Measurements from ENCODE around the gene RNF217. TPM values are rescaled to one million over a fixed set of nuclear protein-coding genes. Genes with fewer than 3 reads are reported as not detected.

Gene RNF217
- polyA plus RNA-seq, 1 experiment, result 18.6 TPM

DNA sequence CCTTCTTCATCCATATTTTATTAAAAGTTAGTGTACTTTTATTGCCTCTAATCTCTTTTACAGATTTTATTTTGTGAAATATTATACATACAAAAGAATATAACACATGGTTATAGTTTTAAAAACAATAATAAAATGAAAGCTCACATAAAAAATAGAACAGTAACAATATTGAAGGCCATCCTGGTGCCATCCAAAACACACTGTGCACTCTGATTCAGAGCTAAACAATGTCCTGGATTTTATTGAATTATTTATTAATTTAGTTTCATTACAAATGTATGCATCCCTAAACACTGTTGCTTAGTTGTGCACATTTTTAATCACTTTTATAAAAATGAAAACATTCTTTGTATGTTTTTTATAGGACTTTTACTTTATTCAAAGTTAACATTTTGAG lies 32.9 kb downstream of the RNF217 start:
- no peaks in the 10 kb centered on the region for H3K36me3 ChIP-seq (ENCODE audit: control insufficient read depth, insufficient read depth, low read length)
- TF ChIP-seq, protein P1, sequence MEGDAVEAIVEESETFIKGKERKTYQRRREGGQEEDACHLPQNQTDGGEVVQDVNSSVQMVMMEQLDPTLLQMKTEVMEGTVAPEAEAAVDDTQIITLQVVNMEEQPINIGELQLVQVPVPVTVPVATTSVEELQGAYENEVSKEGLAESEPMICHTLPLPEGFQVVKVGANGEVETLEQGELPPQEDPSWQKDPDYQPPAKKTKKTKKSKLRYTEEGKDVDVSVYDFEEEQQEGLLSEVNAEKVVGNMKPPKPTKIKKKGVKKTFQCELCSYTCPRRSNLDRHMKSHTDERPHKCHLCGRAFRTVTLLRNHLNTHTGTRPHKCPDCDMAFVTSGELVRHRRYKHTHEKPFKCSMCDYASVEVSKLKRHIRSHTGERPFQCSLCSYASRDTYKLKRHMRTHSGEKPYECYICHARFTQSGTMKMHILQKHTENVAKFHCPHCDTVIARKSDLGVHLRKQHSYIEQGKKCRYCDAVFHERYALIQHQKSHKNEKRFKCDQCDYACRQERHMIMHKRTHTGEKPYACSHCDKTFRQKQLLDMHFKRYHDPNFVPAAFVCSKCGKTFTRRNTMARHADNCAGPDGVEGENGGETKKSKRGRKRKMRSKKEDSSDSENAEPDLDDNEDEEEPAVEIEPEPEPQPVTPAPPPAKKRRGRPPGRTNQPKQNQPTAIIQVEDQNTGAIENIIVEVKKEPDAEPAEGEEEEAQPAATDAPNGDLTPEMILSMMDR (IDR thresholded peaks at IDR 0.05; ENCODE audit: insufficient read depth, low read depth, low read length), result no peak
- POLR2A ChIA-PET, result interaction anchor here (0.6 kb wide), 1 partner anchor 10 kb away, joined by 3 read pairs; no protein-coding TSS in a partner anchor
- no peak overlapping the region for H3K4me3 ChIP-seq (ENCODE audit: low read depth, low read length)
- DNase-seq (ENCODE audit: low read depth), result no peak
- CTCF ChIA-PET, result no interaction called here
- no peaks in the 10 kb centered on the region for H3K27me3 ChIP-seq (ENCODE audit: control insufficient read depth, insufficient read depth, low read length)

DNA sequence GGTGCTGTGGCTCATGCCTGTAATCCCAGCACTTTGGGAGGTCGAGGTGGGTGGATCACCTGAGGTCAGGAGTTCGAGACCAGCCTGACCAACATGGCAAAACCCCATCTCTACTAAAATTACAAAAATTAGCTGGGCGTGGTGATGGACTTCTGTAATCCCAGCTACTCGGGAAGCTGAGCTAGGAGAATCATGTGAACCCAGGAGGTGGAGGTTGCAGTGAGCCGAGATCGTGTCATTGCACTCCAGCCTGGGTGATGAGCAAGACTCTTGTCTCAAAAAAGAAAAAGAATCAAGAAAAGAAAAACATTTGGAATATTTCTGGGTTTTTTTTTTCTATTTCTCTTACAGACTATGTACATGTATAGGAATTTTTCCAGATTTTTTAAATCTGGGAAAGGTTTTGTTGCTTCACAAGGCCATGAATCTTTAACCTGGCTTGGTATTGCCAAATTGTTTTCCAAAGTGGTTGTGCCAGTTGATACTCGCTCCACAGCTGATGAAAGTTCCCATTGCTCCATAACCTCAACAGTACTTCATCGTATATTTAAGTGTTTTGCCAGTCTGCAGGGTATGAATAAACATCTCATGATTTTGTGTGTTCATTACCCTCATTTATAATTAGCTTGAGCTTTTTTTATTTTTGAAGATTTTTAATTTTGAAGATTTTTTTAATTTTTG lies 33.5 kb downstream of the RNF217 start:
- ChIA-PET POLR2A (interaction anchor here (0.6 kb wide), 1 partner anchor 11 kb away, joined by 3 read pairs; no protein-coding TSS in a partner anchor), CTCF (no interaction called here)
- no peaks in the 10 kb centered on the region for H3K27me3 ChIP-seq (ENCODE audit: control insufficient read depth, insufficient read depth, low read length)
- DNase-seq (ENCODE audit: low read depth), result no peak
- no peaks in the 10 kb centered on the region for H3K36me3 ChIP-seq (ENCODE audit: control insufficient read depth, insufficient read depth, low read length)
- H3K4me3 ChIP-seq (ENCODE audit: low read depth, low read length), result no peak overlapping the region
- TF ChIP-seq, protein P1 (IDR thresholded peaks at IDR 0.05; ENCODE audit: insufficient read depth, low read depth, low read length), result no peak

DNA sequence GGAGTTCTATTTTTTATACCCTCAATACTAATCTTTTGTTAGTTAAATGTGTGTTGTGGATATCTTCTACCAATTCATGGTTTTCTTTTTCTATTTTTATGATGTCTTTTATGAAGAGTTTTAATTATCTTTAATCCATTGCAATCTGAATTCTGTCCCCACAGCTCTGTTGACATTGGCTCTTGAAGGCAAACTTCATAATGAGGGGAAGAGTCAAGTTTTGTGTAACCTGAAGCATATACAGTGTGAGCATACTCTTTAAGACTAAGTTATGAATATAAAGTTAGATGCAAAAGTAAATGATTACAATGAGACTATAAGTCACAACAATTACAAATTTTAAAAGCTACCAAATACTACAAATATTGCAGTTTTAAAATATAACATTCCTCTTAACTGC lies 34.2 kb downstream of the RNF217 start:
- CTCF ChIA-PET, result no interaction called here
- Histone ChIP-seq H3K36me3 (ENCODE audit: control insufficient read depth, insufficient read depth, low read length) (no peaks in the 10 kb centered on the region), H3K4me3 (ENCODE audit: low read depth, low read length) (no peak overlapping the region), H3K27me3 (ENCODE audit: control insufficient read depth, insufficient read depth, low read length) (no peaks in the 10 kb centered on the region)
- POLR2A ChIA-PET, result no interaction called here
- no peak for DNase-seq (ENCODE audit: low read depth)
- TF ChIP-seq, protein P1 (IDR thresholded peaks at IDR 0.05; ENCODE audit: insufficient read depth, low read depth, low read length), result no peak

DNA sequence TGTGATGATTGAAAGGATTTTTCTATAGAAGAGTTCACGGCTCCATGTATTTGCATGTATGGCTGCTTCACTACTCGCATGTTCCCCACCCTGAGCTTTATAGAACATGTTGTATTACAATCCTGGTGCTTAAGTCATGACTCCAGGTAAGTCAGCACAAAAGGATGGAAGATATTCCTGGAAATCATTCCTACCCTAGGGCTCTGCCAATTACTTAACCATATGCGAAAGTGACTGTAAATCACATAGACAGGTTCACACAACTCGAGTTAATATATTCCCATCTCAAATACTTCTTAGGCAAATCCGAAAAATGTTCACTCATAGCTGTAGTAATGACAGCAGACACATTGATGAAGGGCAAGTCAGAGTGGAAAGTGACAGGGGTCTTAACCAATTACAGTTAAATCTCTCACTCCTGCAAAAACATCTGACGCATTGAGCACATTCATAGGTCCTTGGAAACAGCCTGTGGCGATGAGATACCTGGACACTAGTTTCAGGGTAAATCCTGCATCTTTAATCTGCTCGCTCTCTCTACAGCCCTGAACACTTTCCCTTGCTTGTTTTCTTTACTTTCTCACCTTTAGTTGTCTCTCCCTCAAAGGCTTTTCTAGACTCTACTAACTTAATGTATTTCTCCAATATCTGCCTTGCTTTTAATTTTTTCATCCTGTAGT lies 35.1 kb downstream of the RNF217 start:
- ChIA-PET POLR2A (no interaction called here), CTCF (no interaction called here)
- Histone ChIP-seq H3K4me3 (ENCODE audit: low read depth, low read length) (no peak overlapping the region), H3K36me3 (ENCODE audit: control insufficient read depth, insufficient read depth, low read length) (no peaks in the 10 kb centered on the region), H3K27me3 (ENCODE audit: control insufficient read depth, insufficient read depth, low read length) (no peaks in the 10 kb centered on the region)
- DNase-seq (ENCODE audit: low read depth), result no peak
- TF ChIP-seq, protein P1 (IDR thresholded peaks at IDR 0.05; ENCODE audit: insufficient read depth, low read depth, low read length), result no peak

DNA sequence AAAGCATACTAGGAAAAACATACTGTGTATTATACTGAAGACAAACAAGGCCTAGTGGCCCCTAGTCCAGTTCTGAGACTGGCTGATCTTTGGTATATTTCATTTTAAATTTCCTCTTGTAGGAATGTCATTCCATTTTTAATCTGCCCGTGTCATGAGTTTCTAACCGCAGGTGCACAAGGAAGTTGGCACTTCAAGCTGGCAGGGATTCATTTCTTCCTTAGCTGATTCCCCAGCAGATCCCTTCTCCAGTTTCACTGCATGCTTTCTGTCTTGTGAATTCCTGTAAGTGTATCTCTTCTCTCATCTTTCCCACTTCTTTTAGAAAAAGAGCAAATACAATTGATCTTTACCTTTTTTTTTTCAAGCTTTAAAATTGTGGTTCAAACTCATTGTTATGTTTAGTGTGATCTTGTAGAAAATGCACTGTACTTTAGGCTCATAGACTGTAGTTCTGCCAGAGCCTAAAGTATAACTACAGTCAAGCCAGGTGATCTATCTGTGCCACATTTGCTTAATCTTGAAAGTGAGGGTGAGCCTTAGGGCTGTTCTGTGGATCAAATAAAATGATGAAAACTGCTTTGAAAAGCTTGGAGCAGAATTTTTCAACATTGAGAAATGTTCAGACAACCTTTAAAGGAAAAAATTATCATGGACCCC lies 37.0 kb downstream of the RNF217 start:
- ChIA-PET POLR2A (no interaction called here), CTCF (interaction anchor here (0.9 kb wide), 1 partner anchor 11 kb away, joined by 5 read pairs; no protein-coding TSS in a partner anchor)
- TF ChIP-seq, protein P1 (IDR thresholded peaks at IDR 0.05; ENCODE audit: insufficient read depth, low read depth, low read length), result no peak
- Histone ChIP-seq H3K27me3 (ENCODE audit: control insufficient read depth, insufficient read depth, low read length) (no peaks in the 10 kb centered on the region), H3K4me3 (ENCODE audit: low read depth, low read length) (no peak overlapping the region), H3K36me3 (ENCODE audit: control insufficient read depth, insufficient read depth, low read length) (no peaks in the 10 kb centered on the region)
- no peak for DNase-seq (ENCODE audit: low read depth)

Measured in BJ (cell line).